GM18526 (cell line): ENCODE data around the gene FAM81A.

Experiments used
- POLR2A ChIP-seq: IDR thresholded peaks from 3 replicates; pipeline ENCODE4 v1.6.1; 2011; ENCODE audit not compliant: insufficient read length; ENCODE audit errors: extremely low read depth

The FAM81A gene

DNA sequence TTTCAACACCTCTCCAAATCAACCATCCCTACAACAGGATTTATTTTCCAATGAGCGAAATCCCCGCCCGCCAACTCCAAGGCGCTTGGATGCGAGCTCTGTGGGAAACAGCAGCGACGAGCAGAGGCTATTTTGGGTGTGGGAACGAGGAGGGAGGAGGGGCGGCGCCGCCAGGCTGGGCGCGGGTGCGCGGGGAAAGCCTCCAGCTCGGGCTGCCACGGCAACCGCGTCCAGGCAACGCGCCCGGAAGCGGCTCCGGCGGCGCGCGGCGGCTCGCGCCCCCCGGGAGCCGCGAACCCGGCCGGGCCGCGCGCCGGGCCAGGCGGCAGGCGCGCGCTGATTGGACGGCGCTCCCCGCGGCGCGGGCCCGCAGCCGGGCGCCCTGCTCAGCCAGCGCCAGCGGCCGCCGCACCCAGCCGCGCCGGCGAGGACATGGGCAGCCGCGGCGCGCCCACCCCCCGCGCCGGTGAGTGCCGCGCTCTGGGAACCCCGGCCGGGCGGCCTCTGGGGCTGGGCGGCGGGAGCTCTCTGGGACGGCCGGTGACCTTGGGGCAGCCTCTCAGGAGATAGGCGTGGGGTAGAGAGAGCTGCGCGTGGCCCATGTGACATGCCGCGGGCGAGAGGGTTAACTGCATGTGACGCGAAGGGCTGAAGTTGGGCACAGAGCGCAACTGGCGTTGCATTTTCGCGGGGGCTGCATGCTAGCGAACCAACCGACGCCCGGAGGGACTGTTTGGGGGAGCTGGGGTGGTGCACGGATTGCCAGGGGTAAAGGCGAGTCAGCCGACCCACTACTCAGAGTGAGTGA lies at the start of gene FAM81A:
Gene FAM81A, plus strand, starts transcription at position 370 of the 808 bp plus-strand sequence. CDS start 20,441 bp downstream, outside the sequence.
- no peak for TF ChIP-seq POLR2A

DNA sequence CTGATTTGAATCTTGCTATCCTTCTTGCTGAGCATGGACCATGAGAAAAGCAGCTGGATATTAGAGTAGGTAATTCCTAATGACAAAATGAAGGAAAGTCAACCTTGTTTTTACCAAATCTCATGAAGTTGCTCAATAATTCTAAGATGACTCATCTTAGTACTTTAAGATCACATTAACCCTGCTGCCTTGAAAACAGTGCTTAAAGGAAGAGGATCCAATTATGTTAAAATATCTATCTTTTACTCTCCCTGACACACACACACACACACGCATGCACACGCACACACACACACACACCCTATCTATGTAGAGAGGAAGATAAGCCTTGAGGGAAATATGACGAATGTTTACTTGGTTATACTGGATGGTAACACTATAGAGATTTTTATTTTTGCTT lies 49.3 kb upstream of the FAM81A start:
- TF ChIP-seq POLR2A: no peak

DNA sequence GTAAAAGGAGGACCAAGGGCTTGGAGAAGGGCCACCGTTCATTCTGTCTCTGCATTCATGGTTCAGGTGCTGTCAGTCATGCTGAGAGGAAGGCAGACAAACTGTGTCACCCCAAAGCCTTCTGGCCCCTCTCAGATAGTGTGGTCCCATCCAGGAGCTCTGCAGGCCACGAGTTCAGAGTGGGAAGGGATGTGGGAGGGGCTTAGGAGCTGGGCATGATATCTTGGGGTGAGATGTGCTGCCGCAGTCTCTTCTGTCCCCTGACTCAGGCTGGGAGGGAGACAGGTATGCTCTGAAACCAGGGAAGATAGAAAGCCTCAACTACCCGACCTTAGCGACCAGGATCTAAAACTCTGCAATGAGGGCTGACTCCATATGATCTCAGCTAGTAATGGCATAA lies 45.7 kb upstream of the FAM81A start:
- no peak for TF ChIP-seq POLR2A

DNA sequence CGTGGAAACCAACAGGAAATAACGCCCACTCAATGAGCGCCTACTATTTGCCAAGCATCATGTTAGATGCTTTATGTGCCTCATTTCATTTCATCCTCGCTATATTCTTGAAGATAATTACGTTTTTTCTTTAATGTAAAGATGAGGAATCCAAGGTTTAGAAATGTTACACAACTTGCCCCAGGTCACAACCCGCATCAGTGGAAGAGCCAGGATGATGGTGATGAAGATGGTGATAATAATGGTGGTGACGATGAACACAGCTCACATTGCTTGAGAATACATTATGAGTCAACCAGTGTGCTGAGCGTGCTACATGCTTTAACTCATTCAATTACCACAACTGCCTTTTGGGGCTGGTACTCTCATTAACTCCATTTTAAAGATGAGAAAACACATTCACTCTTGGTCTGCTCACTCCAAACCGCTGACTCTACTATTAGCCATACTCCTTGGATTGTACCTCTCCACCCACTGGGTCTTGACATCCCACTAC lies 43.8 kb upstream of the FAM81A start:
- no peak for TF ChIP-seq POLR2A

DNA sequence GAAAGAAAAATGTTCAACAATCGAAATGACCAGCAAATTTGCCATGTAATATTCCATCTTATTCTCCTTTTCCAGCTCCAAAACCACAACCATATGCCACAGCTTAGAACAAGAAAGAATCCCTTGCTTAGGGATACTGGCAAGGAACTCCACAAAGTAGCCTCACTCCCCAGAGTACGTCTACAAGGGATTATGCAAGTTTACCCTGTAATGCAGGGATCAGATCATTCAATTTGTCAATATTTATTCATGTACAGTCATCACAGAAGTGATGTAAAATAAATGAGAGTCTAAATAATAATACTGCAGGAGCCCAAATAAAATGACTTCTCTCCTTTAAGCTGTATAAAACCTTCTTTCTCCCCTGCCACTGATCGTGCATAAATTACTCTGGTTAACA lies 41.8 kb upstream of the FAM81A start:
- no peak for TF ChIP-seq POLR2A

DNA sequence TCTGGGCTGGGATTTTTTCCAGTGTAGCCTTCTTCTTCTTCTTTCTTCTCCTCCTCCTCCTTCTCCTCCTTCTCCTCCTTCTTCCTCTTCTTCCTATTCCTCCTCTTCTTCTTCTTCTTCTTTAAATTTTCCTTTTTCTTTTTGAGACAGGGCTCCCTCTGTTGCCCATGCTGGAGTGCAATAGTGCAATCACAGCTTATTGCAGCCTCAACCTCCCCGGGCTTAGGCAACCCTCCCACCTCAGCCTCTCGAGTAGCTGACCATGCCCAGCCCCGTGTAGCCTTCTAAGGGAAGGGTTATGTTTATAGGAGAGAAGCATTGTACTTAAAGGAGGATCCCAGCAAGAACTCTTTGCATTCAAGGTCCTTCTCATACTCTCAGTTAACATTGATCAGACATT lies 41.3 kb upstream of the FAM81A start:
- no peak for TF ChIP-seq POLR2A

DNA sequence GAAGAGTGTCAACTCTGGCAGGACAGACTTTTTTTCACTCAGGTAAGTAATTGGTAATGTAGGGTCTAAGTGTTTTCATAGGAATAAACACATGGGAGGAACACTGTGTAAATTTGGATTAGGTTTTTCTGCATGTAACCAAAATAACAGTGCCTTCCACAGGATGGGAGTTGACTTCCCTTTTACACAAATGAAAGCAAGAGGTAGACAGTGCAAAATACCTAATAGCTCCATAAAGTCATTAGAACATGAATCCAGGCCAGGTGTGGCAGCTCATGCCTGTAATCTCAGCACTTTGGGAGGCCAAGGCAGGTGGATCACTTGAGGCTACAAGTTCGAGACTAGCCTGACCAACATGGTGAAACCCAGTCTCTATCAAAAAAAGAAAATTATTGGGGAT lies 39.8 kb upstream of the FAM81A start:
- TF ChIP-seq POLR2A: no peak

DNA sequence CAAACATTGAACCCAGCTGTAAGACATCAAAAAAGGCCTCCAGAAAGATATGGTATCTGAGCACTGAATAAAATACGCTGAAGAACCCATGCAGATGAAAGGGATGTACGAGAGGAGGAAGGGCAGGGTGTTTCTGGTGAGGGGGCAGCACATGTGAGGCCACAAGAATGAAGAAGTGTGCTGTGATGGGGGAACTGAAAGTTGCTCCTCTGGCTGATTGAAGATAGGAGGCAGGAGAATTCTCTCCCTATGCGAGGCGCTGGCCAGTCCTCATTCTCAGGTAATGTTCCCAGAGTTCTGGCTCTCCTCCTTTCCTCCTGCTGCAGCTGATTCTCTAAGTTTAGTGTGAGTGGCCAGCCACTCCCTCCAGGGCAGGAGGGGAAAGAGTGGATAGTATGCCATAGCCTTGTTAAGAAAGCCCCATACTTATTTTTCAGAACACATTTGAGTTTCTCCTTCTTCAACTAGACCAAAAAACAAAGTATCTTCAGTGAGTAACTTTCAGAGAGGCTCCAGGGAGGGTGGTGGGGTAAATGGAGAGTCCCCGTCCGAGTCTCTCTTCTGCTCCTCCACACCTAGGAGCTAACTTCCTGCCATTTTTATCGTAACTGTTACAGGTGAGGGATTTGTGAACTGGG lies 38.4 kb upstream of the FAM81A start:
- TF ChIP-seq POLR2A: no peak

DNA sequence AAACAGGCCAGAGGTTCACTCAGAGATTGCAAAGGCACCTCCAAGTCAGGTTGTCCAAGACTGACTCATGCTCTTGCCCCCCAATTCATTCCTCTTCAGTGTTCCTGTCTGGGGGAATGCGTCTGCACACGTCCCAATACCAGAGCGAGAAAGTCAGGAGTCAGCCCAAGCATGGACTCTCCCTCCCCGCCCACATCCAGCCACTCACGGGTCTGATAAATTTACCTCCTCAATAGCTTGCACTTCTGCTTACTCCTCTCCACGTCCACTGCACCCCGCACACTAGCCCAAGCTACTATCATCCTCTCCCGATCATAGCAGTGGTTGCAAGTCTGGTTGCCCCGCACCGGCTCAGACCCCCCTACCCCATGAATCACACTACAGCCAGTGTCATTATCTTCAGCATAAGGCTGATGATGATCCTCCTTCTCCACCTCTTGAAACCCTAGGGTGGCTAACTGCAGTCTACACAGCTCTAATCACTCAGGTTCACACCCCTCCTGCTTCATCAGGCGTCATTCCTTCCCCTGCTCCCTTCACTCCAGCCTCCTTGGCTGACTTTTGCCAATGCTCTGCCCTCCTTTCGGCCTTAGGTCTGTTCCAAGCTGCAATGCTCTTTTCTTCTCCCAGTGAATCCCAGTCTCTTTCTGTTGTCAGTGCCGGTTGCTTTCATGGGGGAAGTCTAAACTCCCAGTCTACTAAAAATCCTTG lies 37.7 kb upstream of the FAM81A start:
- TF ChIP-seq POLR2A: no peak

DNA sequence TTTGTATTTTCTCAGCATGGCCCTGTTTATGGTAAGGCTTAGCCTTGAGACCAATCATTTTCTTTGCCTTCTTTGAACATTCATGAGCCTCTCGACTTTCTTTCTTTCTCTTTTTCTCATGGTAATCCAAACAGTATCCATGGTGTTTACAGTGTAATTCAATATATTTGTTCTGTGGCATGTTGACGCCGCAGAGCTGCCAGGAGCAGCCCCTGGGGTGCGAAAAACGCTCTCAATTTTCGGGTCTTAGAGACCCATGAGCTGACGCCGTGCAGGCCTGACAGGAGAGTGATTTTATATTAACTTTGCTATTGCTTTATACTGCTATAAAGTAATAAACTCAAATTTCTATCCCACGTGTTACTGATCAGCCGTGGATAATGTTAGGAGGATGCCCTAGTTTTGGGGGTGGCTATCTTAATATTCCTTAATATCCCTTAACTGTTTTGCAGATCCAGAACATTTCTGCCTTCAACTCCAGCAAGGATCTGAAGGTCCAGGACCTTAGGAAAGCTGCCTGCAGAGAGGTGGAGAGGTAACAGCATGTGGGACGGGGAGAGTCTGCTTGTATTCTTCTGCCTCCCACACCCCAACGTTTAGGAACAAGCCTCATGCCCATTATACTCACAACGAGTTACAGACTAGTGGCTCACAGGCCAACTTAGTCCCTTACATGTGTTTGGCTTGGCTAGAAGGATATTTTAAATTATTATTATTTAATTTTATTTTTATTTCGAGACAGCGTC lies 36.0 kb upstream of the FAM81A start:
- TF ChIP-seq POLR2A: no peak

DNA sequence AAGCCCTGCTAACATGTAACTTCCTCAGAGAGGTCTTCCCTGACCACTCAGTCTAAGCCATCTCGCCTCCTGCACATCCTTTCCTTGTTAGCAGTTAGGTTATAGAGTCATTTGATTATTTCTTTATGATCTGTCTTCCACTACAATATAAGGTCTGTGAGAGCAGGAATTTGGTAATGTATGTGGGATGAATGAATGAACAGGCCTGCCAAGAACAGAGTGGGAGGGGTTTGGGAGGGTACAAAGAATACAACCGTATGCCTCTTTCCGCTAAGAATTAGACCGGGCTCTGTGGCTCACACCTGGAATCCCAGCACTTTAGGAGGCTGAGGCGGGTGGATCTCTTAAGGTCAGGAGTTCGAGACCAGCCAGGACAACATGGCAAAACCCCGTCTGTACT lies 32.9 kb upstream of the FAM81A start:
- no peak for TF ChIP-seq POLR2A

DNA sequence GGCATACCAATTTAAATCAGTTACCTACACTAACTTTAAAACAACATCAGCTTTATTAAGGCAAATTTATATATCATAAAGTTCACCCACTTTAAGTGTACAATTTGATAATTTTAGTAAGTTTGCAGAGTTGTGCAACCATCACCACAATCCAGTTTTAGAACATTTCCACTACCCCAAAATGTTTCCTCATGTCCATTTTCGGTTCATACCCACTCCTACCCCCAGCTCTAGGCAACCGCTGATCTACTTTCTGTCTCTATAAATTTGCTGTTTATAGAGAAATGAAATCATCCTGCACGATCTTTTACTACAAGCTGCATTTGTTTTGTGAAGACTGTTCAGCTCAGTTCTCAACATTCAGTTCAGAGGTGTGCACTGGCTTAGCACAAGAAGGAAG lies 31.5 kb upstream of the FAM81A start:
- TF ChIP-seq POLR2A: no peak

DNA sequence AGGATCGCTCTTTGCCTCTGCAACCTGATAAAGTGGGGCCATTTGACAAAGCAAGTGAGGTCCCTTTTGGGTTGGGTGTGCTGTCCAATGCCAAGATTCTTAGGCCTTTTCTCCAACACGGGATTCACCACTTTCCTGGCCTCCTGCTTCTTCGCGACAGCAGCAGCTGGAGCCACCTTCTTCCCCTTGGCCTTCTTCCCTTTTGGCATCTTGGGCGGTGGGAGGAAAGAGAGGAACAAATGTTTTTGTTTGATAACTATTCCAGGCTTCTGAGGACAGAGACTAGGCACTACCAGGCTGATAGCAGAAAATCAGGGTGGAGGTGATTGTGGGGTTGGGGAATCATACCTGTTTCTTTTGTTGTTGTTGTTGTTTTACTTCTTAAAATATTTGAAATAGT lies 30.0 kb upstream of the FAM81A start:
- TF ChIP-seq POLR2A: no peak

DNA sequence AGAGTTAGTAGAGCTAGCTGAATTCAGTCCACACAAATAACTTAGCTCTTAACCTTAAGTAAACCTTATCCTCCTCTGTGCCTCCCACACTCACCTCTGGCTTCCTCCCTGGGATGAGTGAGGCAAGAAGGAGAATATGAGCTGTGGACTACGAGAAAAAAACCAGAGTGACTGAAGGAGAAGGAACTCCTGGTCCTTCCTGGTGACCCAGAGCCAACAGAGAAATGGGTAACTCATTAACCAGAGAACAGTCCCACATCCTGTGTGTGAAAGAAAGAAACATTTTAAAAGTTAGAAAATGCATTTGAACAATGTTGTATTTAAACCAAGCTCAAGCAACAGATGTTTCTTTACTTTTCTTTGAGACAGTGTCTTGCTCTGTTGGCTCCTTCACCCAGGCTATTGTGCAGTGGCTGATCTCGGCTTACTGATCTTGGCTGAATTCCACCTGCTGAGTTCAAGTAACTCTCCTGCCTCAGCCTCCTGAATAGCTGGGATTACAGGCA lies 27.5 kb upstream of the FAM81A start:
- TF ChIP-seq POLR2A: no peak

DNA sequence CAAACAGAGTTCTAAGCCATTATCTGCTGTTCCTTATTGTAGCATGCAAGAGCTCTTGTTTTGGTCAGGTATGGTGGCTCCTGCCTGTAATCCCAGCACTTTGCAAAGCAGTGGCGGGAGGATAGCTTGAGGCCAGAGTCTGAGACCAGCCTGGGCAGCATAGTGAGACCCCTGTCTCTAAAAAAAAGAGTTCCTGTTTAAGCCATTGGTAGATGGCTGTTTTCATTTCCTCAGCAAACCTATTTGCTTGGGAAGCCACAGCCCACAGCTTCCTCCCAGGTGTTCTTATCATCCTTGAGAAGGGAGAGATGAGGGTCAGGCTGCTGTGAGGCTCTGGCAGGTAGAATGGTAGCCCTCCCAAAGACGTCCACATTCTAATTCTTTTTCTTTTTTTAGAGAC lies 24.4 kb upstream of the FAM81A start:
- TF ChIP-seq POLR2A: no peak

DNA sequence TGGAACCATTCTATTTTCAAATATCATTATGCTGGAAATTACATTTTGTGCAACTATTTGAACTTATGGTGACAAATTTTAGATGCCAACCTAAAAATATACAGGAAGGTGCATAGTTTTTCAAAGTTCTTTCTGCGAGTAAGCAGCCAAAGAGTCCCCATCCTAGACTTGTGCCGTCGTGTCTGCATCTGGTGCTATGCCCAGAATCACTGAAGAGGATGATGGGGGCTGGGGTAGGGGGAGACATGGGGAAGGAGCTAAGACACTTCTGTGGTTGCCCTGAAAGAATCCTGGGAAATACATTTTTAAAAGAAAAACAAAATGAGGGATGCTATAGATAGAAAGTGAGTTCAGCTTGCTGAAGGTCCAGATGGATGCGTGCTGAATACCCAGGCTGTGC lies 21.2 kb upstream of the FAM81A start:
- no peak for TF ChIP-seq POLR2A

DNA sequence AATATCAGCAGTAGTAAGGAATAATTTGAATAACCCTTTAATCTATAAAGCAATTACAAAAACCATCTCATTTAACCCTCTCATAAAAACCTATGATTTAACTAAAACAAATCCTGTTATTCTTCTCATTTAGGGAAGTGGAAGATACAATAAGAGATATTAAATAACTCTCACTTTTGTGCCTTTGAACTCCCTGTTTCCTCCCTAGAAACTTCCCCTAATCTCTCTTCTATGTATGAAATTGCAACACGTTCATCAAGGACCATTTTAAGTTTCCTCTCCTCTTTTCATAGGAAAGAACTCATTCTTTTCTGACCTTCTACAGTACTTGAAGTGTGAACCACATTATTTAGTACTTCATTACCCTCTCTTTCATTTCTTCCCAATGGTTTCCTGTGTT lies 18.8 kb upstream of the FAM81A start:
- TF ChIP-seq POLR2A: no peak
